Vagina (tissue), 2 donors: ENCODE measurements around the gene PDE2A. TPM values are rescaled to one million over a fixed set of nuclear protein-coding genes. Genes with fewer than 3 reads are reported as not detected.

Source experiments
- DNase-seq, 2 donors: peaks; one replicate each; pipeline ENCODE4 v3.0.0-alpha.2; 2017; ENCODE audit errors: extremely low spot score in 2 of 2
- H3K27ac ChIP-seq: fragments of 200-600 bp; sonication (generic); one replicate; pipeline ENCODE4 v1.5.1; 2019
- H3K27me3 ChIP-seq: fragments of 200-600 bp; sonication (generic); one replicate; pipeline ENCODE4 v1.5.1; 2019
- H3K36me3 ChIP-seq, 2 donors: fragments of 200-600 bp; sonication (generic); one replicate each; pipeline ENCODE4 v1.5.1; 2017 to 2019
- H3K4me1 ChIP-seq: fragments of 200-600 bp; sonication (generic); one replicate; pipeline ENCODE4 v1.5.1; 2019
- H3K4me3 ChIP-seq, 2 donors: fragments of 200-600 bp; sonication (generic); 1 replicate in 1 of 2; 2 replicates in 1 of 2; pipeline ENCODE4 v1.5.1; 2016 to 2019
- H3K9me3 ChIP-seq: fragments of 200-600 bp; sonication (generic); one replicate; pipeline ENCODE4 v1.5.1; 2019
- CTCF ChIP-seq, 3 experiments: fragments of 450-650 bp in 2 of 3; fragments of 200-600 bp in 1 of 3; sonication (generic) in 1 of 3; IDR thresholded peaks; one replicate each; pipeline ENCODE4 v1.5.1; 2017 to 2019; ENCODE audit warnings: antibody characterized with exemption in 3 of 3, mild to moderate bottlenecking in 2 of 3, moderate library complexity in 2 of 3
- POLR2A ChIP-seq, 2 donors: fragments of 450-650 bp; IDR thresholded peaks; one replicate each; pipeline ENCODE4 v1.6.1; 2017; ENCODE audit warnings: antibody characterized with exemption in 2 of 2, mild to moderate bottlenecking in 2 of 2, moderate library complexity in 2 of 2
- POLR2AphosphoS5 ChIP-seq, 2 donors: sonication (generic); formaldehyde crosslinking; IDR thresholded peaks; one replicate each; pipeline ENCODE4 v1.9.0; 2017; ENCODE audit warnings: antibody characterized with exemption in 2 of 2, mild to moderate bottlenecking in 2 of 2, low read depth in 1 of 2; ENCODE audit not compliant: insufficient read depth in 1 of 2
- intact Hi-C: fragments of 100-400 bp; cut with DNase I; formaldehyde crosslinking; loops from one replicate; pipeline ENCODE4 v1.15.1; 2023
- total RNA-seq: library from RNA; depleted of rRNA; stranded (reverse); fragments of >200 nt; gene quantifications from one replicate; pipeline ENCODE4 v1.2.3, GENCODE V29; 2016

PDE2A gene
- total RNA-seq, 1 donor from 2014 or later = 57.0 TPM

GRCh38 chr11:72657411-72658100 lies 16.7 kb downstream of the PDE2A start:
- Histone ChIP-seq H3K9me3 (no peaks in the 10 kb centered on the region), H3K4me1 (no peaks in the 10 kb centered on the region), H3K27me3 (no peaks in the 10 kb centered on the region), H3K4me3 (no peak overlapping the region), H3K27ac (no peak overlapping the region), H3K36me3 (no peaks in the 10 kb centered on the region)
- intact Hi-C loops = no loop called here
- DNase-seq = no peak
- TF ChIP-seq POLR2AphosphoS5 (IDR thresholded peaks at IDR 0.05; ENCODE audit: insufficient read depth in 1 of 2, low read depth in 1 of 2) (no peak), CTCF (IDR thresholded peaks at IDR 0.05) (no peak), POLR2A (IDR thresholded peaks at IDR 0.05) (no peak)

GRCh38 chr11:72655896-72656464 lies 18.2 kb downstream of the PDE2A start:
- no peaks in the 10 kb centered on the region for H3K9me3 ChIP-seq

GRCh38 chr11:72655014-72655413 lies 19.2 kb downstream of the PDE2A start:
- no peak for DNase-seq
- intact Hi-C loops = no loop called here
- Histone ChIP-seq H3K27ac (no peak overlapping the region), H3K9me3 (no peaks in the 10 kb centered on the region), H3K36me3 (no peaks in the 10 kb centered on the region), H3K4me3 (no peak overlapping the region), H3K27me3 (no peaks in the 10 kb centered on the region), H3K4me1 (no peaks in the 10 kb centered on the region)
- no peak for TF ChIP-seq POLR2A (IDR thresholded peaks at IDR 0.05)
- no peak for TF ChIP-seq POLR2AphosphoS5 (IDR thresholded peaks at IDR 0.05; ENCODE audit: insufficient read depth in 1 of 2, low read depth in 1 of 2)
- TF ChIP-seq CTCF (IDR thresholded peaks at IDR 0.05) = no peak

More at GRCh38 chr11:72655896-72656464, 18.2 kb downstream of the PDE2A start:
- Histone ChIP-seq H3K27me3 (no peaks in the 10 kb centered on the region), H3K4me3 (no peak overlapping the region), H3K36me3 (no peaks in the 10 kb centered on the region), H3K4me1 (no peaks in the 10 kb centered on the region), H3K27ac (no peak overlapping the region)
- TF ChIP-seq CTCF (IDR thresholded peaks at IDR 0.05) = no peak
- no peak for TF ChIP-seq POLR2A (IDR thresholded peaks at IDR 0.05)
- TF ChIP-seq POLR2AphosphoS5 (IDR thresholded peaks at IDR 0.05; ENCODE audit: insufficient read depth in 1 of 2, low read depth in 1 of 2) = no peak
- DNase-seq = no peak
- intact Hi-C loops = no loop called here

GRCh38 chr11:72653649-72654048 lies 20.6 kb downstream of the PDE2A start:
- Histone ChIP-seq H3K4me1 (no peaks in the 10 kb centered on the region), H3K27me3 (no peaks in the 10 kb centered on the region), H3K36me3 (no peaks in the 10 kb centered on the region), H3K4me3 (no peak overlapping the region), H3K27ac (no peak overlapping the region), H3K9me3 (no peaks in the 10 kb centered on the region)
- no peak for DNase-seq
- TF ChIP-seq CTCF (IDR thresholded peaks at IDR 0.05) (no peak), POLR2AphosphoS5 (IDR thresholded peaks at IDR 0.05; ENCODE audit: insufficient read depth in 1 of 2, low read depth in 1 of 2) (no peak), POLR2A (IDR thresholded peaks at IDR 0.05) (no peak)
- intact Hi-C loops = no loop called here
